Melanocyte of skin (primary cell): ENCODE results near the gene BMAL2. TPM values are rescaled to one million over a fixed set of nuclear protein-coding genes. Genes with fewer than 3 reads are reported as not detected.

Experiments
- total RNA-seq, 2 donors: library from RNA; depleted of rRNA; stranded (reverse); fragments of >200 nt; gene quantifications; 2 replicates each; pipeline ENCODE4 v1.2.3, GENCODE V29; 2012

BMAL2 gene, protein sequence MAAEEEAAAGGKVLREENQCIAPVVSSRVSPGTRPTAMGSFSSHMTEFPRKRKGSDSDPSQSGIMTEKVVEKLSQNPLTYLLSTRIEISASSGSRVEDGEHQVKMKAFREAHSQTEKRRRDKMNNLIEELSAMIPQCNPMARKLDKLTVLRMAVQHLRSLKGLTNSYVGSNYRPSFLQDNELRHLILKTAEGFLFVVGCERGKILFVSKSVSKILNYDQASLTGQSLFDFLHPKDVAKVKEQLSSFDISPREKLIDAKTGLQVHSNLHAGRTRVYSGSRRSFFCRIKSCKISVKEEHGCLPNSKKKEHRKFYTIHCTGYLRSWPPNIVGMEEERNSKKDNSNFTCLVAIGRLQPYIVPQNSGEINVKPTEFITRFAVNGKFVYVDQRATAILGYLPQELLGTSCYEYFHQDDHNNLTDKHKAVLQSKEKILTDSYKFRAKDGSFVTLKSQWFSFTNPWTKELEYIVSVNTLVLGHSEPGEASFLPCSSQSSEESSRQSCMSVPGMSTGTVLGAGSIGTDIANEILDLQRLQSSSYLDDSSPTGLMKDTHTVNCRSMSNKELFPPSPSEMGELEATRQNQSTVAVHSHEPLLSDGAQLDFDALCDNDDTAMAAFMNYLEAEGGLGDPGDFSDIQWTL
- total RNA-seq, result 1 to 10 TPM; 1.4 to 1.7 TPM

GRCh38 chr12:27332714-27333402, at the start of gene BMAL2:
BMAL2 (plus strand) TSS chr12:27332836; CDS start chr12:27333073, 237 bp downstream.

Other genes starting within 250 kb of the BMAL2 start
- gene STK38L, start 88.5 kb upstream of the BMAL2 start, total RNA-seq, result 10 to 100 TPM in 1 of 2 donors, 1 to 10 TPM in 1; 10.0 to 15.1 TPM
- gene SMCO2, start 113.9 kb downstream of the BMAL2 start, total RNA-seq, result not detected
- gene PPFIBP1, start 191.4 kb downstream of the BMAL2 start, total RNA-seq, result 10 to 100 TPM; 64.3 to 71.6 TPM